Measurements from ENCODE around the gene ENAH.
A peak's percentile ranks its signal among the peaks of the same experiment; 100 is the strongest.
"Not testable (repeated sequence)": the region's sequence is repeated elsewhere in the genome, so short reads cannot be mapped to it uniquely, and the experiment has no call there.

Gene ENAH

GRCh38 chr1:225695578-225696337 lies 42.8 kb upstream of the ENAH start:
- H3K4me3 ChIP-seq (ENCODE audit: low read depth, low read length) = no peak overlapping the region
- no peak for DNase-seq (ENCODE audit: low read depth)
- in situ Hi-C loops (cut with HindIII; ENCODE audit: low sequenced_read_pairs) = no loop called here
- no peak for TF ChIP-seq CTCF (IDR thresholded peaks at IDR 0.05; ENCODE audit: low read depth, low read length, missing control alignments)

- no peak overlapping the region for H3K4me3 ChIP-seq (ENCODE audit: low read depth, low read length)
- in situ Hi-C loops (cut with HindIII; ENCODE audit: low sequenced_read_pairs) = no loop called here
- TF ChIP-seq CTCF (IDR thresholded peaks at IDR 0.05; ENCODE audit: low read depth, low read length, missing control alignments) = no peak
- DNase-seq (ENCODE audit: low read depth) = peak; percentile 9
Measured at GRCh38 chr1:225694151-225694603, 41.3 kb upstream of the ENAH start.

GRCh38 chr1:225693697-225694096 lies 40.8 kb upstream of the ENAH start:
- DNase-seq (ENCODE audit: low read depth); in situ Hi-C loops (cut with HindIII; ENCODE audit: low sequenced_read_pairs); H3K4me3 ChIP-seq (ENCODE audit: low read depth, low read length): not testable (repeated sequence)

- no peak for TF ChIP-seq CTCF (IDR thresholded peaks at IDR 0.05; ENCODE audit: low read depth, low read length, missing control alignments)
- DNase-seq (ENCODE audit: low read depth) = no peak
- in situ Hi-C loops (cut with HindIII; ENCODE audit: low sequenced_read_pairs) = no loop called here
- H3K4me3 ChIP-seq (ENCODE audit: low read depth, low read length) = no peak overlapping the region
Measured at GRCh38 chr1:225693085-225693696, 40.3 kb upstream of the ENAH start.

GRCh38 chr1:225692517-225692879 lies 39.6 kb upstream of the ENAH start:
- no peak for DNase-seq (ENCODE audit: low read depth)
- no peak for TF ChIP-seq CTCF (IDR thresholded peaks at IDR 0.05; ENCODE audit: low read depth, low read length, missing control alignments)
- in situ Hi-C loops (cut with HindIII; ENCODE audit: low sequenced_read_pairs) = no loop called here
- no peak overlapping the region for H3K4me3 ChIP-seq (ENCODE audit: low read depth, low read length)

GRCh38 chr1:225691861-225692516 lies 39.1 kb upstream of the ENAH start:
- in situ Hi-C loops (cut with HindIII; ENCODE audit: low sequenced_read_pairs) = no loop called here
- no peak for TF ChIP-seq CTCF (IDR thresholded peaks at IDR 0.05; ENCODE audit: low read depth, low read length, missing control alignments)
- H3K4me3 ChIP-seq (ENCODE audit: low read depth, low read length) = no peak overlapping the region
- peak; percentile 98 for DNase-seq (ENCODE audit: low read depth)

- in situ Hi-C loops (cut with HindIII; ENCODE audit: low sequenced_read_pairs) = no loop called here
- H3K4me3 ChIP-seq (ENCODE audit: low read depth, low read length) = no peak overlapping the region
- DNase-seq (ENCODE audit: low read depth) = peak; percentile 78
- TF ChIP-seq CTCF (IDR thresholded peaks at IDR 0.05; ENCODE audit: low read depth, low read length, missing control alignments) = no peak
Measured at GRCh38 chr1:225691377-225691776, 38.5 kb upstream of the ENAH start.

All from astrocyte of the cerebellum (primary cell).